Activated CD8-positive, alpha-beta memory T cell treated with anti-CD3 and anti-CD28 coated beads, Interleukin-2, amount 50 U/mL, for 1 hour (primary cell): ENCODE results near the gene SLC4A2.

Experiments
- DNase-seq: peaks from one replicate; pipeline ENCODE4 v3.0.0-alpha.2; 2020; ENCODE audit errors: extremely low read depth

The SLC4A2 gene

DNA sequence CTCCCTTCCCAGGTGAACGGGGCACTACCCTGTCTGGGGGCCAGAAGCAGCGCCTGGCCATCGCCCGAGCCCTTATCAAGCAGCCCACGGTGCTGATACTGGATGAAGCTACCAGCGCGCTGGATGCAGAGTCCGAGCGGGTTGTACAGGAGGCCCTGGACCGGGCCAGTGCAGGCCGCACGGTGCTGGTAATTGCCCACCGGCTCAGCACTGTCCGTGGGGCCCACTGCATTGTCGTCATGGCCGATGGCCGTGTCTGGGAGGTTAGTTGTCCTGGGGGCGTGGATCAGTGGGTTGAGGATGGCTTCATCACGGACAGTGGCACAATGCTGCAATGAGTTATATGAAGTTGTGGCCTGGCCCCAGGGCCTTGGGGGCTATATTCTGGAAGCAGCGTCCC, 15.4 kb upstream of the SLC4A2 start:
- no peak for DNase-seq

GRCh38 chr7:151045262-151045661, 14.1 kb upstream of the SLC4A2 start:
- no peak for DNase-seq

- DNase-seq = no peak
These were observed 13.4 kb upstream of the SLC4A2 start for GRCh38 chr7:151045967-151046366.

DNA sequence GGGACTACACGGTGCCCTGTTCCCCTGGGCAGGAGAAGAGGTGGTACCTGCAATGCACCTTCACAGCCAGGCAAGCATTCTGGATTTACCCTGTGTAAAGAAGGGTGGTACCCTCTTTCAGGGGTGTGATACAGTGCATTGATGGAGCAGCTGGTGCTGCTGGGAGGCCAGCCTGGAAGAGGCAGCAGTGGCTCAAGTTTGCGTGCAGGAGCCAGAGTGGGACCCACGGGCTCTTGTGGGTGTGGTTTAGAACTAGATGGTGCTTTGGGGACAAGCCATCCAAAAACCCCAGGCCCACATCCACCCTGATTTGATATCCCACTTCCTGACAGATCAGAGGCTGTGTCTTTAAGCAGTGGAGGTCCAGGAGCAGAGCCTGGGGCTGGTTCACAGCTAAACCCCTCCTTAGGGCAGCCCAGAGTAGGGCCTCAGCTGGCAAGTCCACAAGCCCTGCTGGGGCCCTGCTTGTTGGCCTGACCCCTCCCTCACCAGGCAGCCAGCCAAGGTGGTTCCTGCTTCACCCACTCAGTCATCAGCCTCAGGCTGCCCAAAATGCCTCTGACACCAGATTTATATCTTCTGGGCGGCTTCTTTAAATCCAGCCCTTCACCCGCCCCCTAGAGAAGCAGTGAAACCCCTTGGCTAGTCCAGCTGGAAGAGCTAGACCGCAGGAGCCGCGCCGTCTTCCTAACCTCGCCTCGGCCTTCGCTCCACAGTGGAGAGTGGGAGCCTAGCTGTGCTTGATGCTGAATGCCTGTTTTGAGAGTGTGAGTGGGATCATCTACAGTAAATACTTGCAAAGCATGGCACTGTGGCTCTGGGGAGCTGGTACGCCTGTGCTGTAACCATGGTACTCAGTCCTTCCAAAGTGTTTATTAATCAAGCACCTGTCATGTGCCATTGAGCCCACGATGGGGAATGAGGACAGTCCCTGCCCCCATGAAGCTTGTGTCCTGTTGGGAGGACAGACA, 12.5 kb upstream of the SLC4A2 start:
- no peak for DNase-seq

- no peak for DNase-seq
These were observed 11.2 kb upstream of the SLC4A2 start, which contains the start of gene ASIC3 for GRCh38 chr7:151047976-151048815. ASIC3 (plus strand) TSS chr7:151048531; CDS start chr7:151048886, 355 bp downstream.

DNA sequence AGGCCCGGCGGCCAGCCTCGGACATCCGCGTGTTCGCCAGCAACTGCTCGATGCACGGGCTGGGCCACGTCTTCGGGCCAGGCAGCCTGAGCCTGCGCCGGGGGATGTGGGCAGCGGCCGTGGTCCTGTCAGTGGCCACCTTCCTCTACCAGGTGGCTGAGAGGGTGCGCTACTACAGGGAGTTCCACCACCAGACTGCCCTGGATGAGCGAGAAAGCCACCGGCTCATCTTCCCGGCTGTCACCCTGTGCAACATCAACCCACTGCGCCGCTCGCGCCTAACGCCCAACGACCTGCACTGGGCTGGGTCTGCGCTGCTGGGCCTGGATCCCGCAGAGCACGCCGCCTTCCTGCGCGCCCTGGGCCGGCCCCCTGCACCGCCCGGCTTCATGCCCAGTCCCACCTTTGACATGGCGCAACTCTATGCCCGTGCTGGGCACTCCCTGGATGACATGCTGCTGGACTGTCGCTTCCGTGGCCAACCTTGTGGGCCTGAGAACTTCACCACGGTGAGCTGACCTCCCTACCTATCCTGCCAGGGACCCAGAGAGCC, 10.4 kb upstream of the SLC4A2 start:
- no peak for DNase-seq

DNA sequence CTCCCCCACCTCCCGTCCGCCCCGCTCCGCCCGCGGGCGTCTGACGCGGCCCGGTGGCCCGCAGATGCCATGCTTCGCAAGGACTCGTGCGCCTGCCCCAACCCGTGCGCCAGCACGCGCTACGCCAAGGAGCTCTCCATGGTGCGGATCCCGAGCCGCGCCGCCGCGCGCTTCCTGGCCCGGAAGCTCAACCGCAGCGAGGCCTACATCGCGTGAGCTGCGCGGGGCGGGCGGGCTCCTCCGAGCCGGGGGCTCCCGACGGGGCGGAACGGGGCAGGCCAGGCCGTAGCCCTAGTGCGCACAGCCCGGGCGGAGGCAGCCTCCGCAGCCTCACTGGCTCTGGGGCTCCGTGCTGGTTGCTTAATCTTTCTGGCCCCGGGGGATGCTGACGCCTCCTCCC, 8.3 kb upstream of the SLC4A2 start:
- DNase-seq = no peak

DNA sequence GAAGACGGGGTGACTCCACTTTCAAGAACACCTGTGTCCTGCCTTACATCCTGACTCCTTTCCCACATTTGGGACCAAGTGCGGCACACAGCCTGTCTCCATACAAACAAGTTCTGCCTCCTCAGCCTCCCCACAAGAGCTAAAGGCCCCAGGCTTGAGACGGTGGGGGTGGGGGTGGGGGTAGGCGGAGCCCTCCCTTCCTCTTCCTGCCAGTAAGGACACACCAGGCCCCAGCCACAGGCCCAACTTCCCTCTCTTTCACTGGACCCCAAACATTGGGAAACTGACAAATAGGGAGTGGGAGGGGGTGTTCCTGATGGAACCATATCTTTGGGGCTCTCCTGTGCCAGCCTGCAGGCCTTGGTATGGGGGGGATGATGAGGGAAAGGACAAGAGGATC, 6.3 kb upstream of the SLC4A2 start:
- DNase-seq = no peak

- no peak for DNase-seq
These were observed 5.6 kb upstream of the SLC4A2 start for GRCh38 chr7:151053751-151054150.

DNA sequence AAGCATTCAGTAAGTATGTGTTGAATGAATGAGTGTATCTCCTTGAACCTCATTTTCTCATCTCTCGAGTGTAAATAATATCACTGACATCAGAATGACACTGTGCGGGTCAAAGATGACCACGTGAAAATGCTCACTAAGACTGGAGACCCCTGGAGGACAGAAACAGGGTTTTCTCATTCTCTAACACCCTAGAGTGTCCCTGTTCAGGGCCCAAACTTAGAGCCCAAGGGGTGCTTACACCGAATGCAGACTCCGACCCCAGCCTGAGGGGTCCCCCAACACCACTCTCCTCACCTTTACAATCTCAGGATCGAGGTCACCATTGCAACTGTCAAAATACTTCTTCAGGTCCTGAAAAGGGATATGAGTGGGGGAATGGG, 3.1 kb upstream of the SLC4A2 start:
- DNase-seq = no peak

GRCh38 chr7:151056666-151057505, 2.5 kb upstream of the SLC4A2 start:
- DNase-seq = no peak

GRCh38 chr7:151057506-151057988, 1.8 kb upstream of the SLC4A2 start, which contains the start of gene CDK5:
CDK5 (minus strand) TSS chr7:151057897; CDS start chr7:151057848, 49 bp downstream.
- no peak for DNase-seq

DNA sequence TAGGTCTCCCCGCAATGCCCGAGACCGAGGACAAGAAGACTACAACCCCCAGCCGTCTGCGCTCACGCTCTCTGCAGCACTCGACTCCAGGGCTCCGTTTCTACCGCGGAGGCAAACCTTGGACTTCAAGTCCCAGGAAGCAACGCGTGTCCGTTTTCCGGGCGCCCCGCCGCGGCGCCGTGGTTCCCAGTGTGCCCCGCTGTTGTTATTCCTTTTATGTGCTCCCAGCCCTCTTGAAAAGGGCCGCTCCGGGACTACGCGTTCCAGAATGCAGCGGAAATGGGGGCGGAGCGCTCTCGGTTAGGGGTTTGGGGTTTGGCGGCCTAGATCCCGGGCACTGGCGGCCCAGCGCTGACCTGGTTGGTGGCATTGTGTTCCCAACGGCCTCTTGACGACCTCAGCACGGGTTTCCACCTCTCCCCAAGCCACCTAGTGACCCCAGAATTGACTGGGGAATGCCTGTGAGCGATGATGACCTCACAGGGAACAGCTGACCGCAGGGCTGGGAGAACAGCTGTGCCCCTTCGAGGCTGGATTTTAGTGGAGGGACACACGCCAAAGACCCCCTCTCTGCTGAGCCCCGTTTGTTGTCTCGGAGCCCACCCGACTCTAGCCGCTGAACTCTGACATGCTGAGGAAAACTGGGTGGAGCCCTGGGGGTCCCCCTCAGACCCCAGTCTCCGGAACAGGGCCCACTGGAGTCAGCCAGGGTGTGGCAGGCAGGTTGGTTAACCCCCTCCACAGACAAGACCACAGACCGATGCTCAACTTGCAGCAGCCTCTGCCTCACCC, 1.2 kb upstream of the SLC4A2 start:
- DNase-seq = peak; percentile 97

- DNase-seq = no peak
These were observed 515 bp upstream of the SLC4A2 start for GRCh38 chr7:151058781-151059366.

- no peak for DNase-seq
These were observed 675 bp downstream of the SLC4A2 start for GRCh38 chr7:151060113-151060415.

DNA sequence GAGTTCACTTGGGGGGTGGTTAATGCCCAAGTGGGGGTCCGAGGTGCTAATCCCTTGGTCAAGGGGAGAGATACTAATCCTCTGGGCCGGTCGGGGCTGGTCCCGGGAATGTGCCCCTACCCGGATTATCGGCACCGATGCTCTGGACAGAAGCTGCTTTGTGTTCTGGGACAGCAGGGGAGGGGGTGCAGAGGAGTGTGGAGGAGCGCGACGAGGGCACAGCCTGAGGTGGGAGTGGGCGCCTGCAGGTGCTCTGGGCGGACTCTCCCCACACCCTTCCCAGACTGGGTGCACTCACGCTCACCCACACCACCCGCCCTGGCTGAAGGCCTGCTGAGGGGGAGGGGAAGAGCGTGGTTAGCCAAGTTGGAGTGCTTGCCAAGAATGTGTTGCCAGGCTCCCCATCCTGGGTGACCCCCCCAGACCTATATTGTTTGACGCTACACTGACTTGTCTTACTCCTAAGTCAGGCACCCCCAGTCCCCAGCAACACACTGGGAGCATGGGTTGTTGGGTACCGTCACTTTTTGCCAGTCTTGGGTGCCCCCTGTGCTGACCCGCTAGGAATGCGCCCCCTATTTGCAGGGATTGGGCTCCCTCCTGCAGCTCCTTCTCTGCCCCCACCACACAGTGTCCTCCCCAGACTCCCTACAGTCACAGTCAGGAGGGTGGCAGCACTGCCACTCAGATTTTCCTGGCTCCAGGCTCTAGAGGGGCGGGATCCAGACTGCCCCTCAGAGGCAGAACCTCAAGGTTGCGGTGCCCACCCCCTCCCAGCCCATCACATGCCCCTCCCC, 1.2 kb downstream of the SLC4A2 start:
- DNase-seq = no peak

GRCh38 chr7:151061213-151062110, 2.1 kb downstream of the SLC4A2 start:
- no peak for DNase-seq

DNA sequence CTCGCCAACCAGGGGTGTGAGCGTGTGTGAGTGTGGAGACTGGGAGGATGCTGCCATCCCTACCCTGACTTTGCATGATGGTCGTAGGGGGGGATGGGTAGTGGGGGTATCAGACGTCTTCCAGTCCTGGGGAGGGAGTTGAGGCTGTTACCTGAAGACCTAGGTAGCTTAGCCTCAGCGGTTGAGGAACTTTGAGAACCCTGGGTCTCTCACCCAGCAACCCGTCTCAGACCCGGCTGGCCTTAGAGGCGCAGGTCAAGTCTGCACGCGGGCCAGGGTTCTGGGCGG, 2.7 kb downstream of the SLC4A2 start:
- DNase-seq = no peak
